GM19328 (cell line): Measurements from ENCODE around the gene MORF4L1.
"Not testable (repeated sequence)": the region's sequence is repeated elsewhere in the genome, so short reads cannot be mapped to it uniquely, and the experiment has no call there.

Source experiments
- ATAC-seq: cut with Tn5 transposase; IDR thresholded peaks from one replicate; pipeline ENCODE4 v1.9.1; 2021; ENCODE audit warnings: mild to moderate bottlenecking, moderate library complexity; ENCODE audit not compliant: unreplicated experiment

Gene MORF4L1

GRCh38 chr15:78872155-78872971 lies at the start of gene MORF4L1:
Gene MORF4L1 (plus strand): TSS chr15:78872890. CDS start chr15:78873018, 128 bp downstream.
- peak; percentile 76 for ATAC-seq

GRCh38 chr15:78828920-78829319 lies 43.8 kb upstream of the MORF4L1 start:
- ATAC-seq: no peak

GRCh38 chr15:78830514-78831228 lies 42.0 kb upstream of the MORF4L1 start:
- ATAC-seq: no peak

GRCh38 chr15:78831229-78832207 lies 41.2 kb upstream of the MORF4L1 start:
- ATAC-seq: no peak

- ATAC-seq: no peak
Observed at GRCh38 chr15:78836333-78836732, 36.4 kb upstream of the MORF4L1 start.

- ATAC-seq: no peak
Observed at GRCh38 chr15:78837131-78837530, 35.6 kb upstream of the MORF4L1 start.

- no peak for ATAC-seq
Observed at GRCh38 chr15:78837543-78837942, 35.1 kb upstream of the MORF4L1 start.

GRCh38 chr15:78838489-78838888 lies 34.2 kb upstream of the MORF4L1 start:
- no peak for ATAC-seq

GRCh38 chr15:78839151-78839550 lies 33.5 kb upstream of the MORF4L1 start:
- not testable (repeated sequence) for ATAC-seq

- ATAC-seq: no peak
Observed at GRCh38 chr15:78840661-78841375, 31.9 kb upstream of the MORF4L1 start.

GRCh38 chr15:78841376-78841706 lies 31.3 kb upstream of the MORF4L1 start:
- no peak for ATAC-seq

- no peak for ATAC-seq
Observed at GRCh38 chr15:78841891-78842290, 30.8 kb upstream of the MORF4L1 start.

GRCh38 chr15:78842519-78842918 lies 30.2 kb upstream of the MORF4L1 start:
- ATAC-seq: no peak

- not testable (repeated sequence) for ATAC-seq
Observed at GRCh38 chr15:78846906-78847305, 25.8 kb upstream of the MORF4L1 start.

GRCh38 chr15:78847387-78847906 lies 25.2 kb upstream of the MORF4L1 start:
- not testable (repeated sequence) for ATAC-seq

GRCh38 chr15:78850352-78850751 lies 22.3 kb upstream of the MORF4L1 start:
- ATAC-seq: no peak

- no peak for ATAC-seq
Observed at GRCh38 chr15:78850941-78851755, 21.5 kb upstream of the MORF4L1 start.

GRCh38 chr15:78853500-78853899 lies 19.2 kb upstream of the MORF4L1 start:
- ATAC-seq: no peak

- no peak for ATAC-seq
Observed at GRCh38 chr15:78854833-78855372, 17.8 kb upstream of the MORF4L1 start.
